ENCODE measurements around the gene TXNRD1.

GRCh38 chr12:104279164-104279563 lies 63.6 kb downstream of the TXNRD1 start:
- TF ChIP-seq CTCF (IDR thresholded peaks at IDR 0.05) (no peak), POLR2A (IDR thresholded peaks at IDR 0.05) (no peak)
